Left renal pelvis (tissue), 4 donors: ENCODE data around the gene C8G. TPM values are rescaled to one million over a fixed set of nuclear protein-coding genes. Genes with fewer than 3 reads are reported as not detected.

Experiments used
- DNase-seq, 4 donors: peaks; one replicate each; pipeline ENCODE4 v3.0.0-alpha.2; 2013; ENCODE audit warnings: low read depth in 4 of 4, low spot score in 3 of 4
- polyA plus RNA-seq, 4 donors: library from polyadenylated mRNA; unstranded; fragments of 120-200 nt; gene quantifications; one replicate each; pipeline ENCODE4 v1.2.1, GENCODE V29; 2013; ENCODE audit not compliant: insufficient read length in 4 of 4

C8G gene
- polyA plus RNA-seq, 4 donors: 0.26 to 1.1 (median 0.52) TPM

- no peak for DNase-seq
Observed at GRCh38 chr9:136952876-136953770, 8.1 kb downstream of the C8G start.

DNA sequence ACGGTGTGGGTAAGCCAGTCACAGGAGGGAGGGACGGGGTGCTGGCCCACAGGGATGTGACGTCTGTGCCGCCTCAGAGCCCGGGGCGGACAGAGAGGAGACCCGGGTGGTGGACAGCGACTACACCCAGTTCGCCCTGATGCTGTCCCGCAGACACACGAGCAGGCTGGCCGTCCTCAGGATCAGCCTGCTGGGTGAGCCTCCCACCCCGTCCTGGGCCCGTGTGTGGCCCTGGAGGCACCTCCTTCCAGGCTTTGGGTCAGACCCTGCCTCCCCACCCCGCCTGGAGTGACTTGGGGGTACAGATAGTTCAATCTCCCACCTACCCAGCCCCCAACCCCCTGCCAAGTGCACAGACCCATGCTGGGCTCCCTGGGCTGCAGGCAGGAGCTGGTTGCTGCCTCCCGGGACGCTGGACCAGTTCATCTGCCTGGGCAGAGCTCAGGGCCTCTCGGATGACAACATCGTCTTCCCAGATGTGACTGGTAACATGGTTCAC, 8.8 kb downstream of the C8G start:
- DNase-seq: no peak

DNA sequence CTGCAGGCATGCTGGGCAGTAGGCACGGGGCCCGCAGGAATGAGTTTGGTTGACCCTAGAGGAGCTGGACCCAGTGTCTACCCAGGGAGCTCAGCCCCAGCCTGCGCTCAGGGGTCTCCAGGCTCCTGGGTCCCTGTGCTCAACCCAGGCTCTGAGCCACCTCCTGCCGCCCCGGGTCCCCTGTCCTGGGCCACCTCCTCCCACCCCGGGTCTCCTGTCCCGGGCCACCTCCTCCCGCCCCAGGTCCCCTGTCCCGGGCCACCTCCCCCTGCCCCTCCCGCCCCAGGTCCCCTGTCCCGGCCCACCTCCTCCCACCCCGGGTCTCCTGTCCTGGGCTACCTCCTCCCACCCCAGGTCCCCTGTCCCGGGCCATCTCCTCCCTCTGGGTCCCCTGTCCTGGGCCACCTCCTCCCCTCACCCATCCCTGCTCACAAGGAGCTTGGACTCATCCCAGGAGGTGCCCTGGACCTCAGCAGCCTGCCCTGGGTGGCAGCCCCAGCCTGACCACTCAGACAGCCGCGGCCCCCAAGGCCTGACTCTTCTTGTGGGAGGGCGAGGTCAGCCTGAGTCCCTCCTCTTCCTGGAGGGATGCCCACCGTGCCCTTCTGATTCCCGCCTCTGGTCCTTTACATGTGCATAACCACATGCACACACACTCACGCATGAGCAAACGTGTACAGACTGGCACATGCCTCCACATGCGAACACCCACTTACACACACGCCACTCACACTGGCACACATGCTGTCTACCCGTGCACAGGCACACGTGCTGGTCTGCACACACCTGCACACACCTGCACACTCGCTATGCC, 9.4 kb downstream of the C8G start:
- DNase-seq: no peak

GRCh38 chr9:136955202-136955942, 10.3 kb downstream of the C8G start:
- no peak for DNase-seq

GRCh38 chr9:136955943-136956335, 10.9 kb downstream of the C8G start:
- no peak for DNase-seq

DNA sequence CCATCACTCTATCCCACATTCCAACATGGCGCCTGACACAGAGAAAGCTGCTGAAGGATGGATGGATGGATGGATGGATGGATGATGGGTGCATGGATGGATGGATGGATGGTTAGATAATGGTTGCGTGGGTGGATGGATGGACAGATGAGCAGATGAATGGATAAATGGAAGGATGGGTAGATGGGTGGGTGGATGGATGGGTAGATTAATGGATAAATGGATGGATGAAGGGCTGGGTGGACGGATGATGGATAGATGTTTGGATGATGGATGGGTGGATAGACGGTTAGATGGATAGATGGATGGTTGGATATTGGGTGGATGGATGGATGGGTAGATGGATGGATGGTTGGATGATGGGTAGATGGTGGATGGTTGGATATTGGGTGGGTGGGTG, 11.6 kb downstream of the C8G start:
- DNase-seq: no peak

GRCh38 chr9:136957461-136957860, 12.4 kb downstream of the C8G start:
- no peak for DNase-seq

DNA sequence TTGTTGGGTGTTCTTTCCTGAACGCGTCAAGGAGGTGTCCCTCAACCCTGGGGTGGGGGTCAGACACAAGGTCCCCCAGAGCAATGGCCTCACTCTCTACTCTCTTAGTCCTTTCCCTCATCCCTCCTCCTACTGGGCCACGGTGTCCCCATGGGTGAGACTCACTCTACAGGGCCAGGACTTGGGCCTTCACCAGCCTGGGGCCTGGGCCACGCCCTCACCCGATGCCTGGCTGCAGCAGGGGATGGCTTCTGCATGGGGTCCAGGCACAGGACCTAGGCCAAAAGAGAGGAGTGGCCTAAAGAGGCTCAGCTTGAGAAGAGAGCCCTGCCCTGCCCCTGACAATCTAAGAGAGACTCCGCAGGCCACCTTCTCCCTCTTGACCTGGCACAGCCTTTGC, 12.9 kb downstream of the C8G start:
- DNase-seq: no peak

- DNase-seq: no peak
Observed at GRCh38 chr9:136958473-136958872, 13.4 kb downstream of the C8G start.

GRCh38 chr9:136958898-136959850, 14.1 kb downstream of the C8G start:
- no peak for DNase-seq

- DNase-seq: no peak
Observed at GRCh38 chr9:136960212-136960937, 15.3 kb downstream of the C8G start.

DNA sequence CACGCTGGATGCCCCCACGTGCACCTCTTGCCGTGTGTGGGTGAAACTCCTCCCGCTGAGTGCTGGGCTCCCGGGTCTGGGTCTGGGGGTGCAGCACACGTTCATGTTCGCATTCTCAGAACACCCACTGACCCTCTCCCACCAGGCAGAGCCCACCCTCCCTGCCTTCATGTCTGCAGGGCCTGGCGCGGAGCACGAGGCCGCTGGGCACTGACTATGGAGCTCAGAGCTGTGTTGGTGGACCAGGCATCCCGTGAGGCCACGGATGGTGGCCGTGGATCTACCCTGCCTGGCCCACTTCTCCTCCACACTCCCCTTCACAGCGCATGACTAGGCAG, 15.9 kb downstream of the C8G start:
- no peak for DNase-seq

DNA sequence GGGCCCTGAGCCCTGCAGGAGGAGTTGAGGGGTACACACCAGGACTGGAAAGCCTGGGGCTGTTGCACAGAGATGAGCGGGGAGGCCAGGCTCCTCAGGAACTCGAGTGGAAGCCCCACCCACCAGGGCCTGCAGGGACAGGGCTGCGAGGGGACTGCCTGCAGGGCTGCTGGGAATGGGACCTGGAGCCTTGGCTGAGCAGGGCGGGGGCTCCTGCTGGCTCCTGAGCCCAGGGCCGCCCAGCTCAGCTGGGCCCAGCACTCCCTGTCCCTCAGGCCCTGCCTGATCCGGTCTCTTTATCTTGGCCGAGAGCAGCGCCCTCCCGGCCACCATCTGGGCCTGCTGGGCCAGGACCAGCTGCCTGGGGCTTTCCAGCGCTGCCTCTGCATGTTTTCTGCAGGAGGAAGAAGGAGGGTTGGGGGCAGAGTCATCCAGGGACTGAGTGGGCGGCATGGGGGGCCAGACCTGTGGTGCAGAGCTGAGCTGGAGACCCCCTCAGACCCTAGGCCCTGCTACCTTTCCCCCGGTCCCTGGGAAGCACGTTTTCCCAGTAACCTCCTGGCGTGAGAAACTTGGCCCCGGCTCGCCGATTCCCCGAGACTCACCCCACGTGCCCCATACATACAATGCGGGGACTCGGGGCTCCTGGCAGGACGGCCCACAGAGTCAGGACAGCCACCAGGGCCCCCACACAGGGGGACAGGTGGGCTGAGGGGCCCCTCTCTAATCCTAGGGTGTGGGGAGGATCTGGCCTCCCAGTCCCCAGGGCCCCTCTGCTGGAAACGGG, 16.4 kb downstream of the C8G start:
- DNase-seq: no peak

- DNase-seq: no peak
Observed at GRCh38 chr9:136962163-136962562, 17.1 kb downstream of the C8G start.

GRCh38 chr9:136962701-136963248, 17.7 kb downstream of the C8G start:
- DNase-seq: no peak

DNA sequence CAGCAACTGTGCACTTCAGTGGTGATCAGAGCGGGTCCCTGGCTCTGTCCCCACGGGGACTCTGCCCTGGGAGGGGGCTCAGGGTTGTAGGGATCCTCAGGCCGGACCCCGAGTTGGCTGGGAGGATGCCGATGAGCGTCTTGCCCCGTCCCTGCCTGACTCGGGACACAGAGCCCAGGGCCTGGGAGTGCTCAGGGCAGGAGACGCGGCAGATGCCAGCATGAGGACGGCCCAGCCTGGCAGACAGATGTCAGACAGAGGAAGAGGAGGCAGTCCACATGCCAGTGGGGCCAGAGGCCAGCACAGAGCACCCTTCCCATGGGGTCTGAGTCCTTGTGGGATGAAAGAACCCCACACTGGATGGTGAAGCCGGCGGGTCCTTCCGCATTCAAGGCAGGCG, 18.3 kb downstream of the C8G start:
- no peak for DNase-seq

DNA sequence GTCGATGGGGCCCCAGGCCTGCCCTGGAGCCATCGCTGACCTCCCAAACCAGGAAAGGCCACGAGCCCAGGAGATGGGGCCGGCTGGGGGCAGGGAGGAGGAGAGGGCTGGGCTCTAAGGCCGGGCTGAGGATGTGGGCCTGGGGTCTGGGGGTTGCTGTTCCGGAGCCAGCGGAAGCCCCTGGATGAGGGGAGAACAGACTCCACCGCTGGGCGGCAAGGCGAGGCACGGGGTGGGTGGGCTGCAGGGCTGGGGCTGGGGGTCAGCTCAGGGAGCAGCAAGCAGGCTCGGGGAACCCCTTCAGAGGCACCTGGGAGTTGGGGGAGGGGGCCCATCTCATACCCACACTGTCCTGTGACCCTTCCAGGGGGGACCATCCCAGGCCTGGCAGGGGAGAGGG, 18.7 kb downstream of the C8G start:
- no peak for DNase-seq

- DNase-seq: no peak
Observed at GRCh38 chr9:136964171-136964689, 19.2 kb downstream of the C8G start.
